HG03354 (cell line): ENCODE measurements around the gene SRC.
"Not testable (repeated sequence)": the region's sequence is repeated elsewhere in the genome, so short reads cannot be mapped to it uniquely, and the experiment has no call there.

Source experiments
- ATAC-seq: cut with Tn5 transposase; IDR thresholded peaks from one replicate; pipeline ENCODE4 v1.9.1; 2021; ENCODE audit warnings: mild to moderate bottlenecking; ENCODE audit not compliant: unreplicated experiment, poor library complexity, severe bottlenecking

SRC gene

GRCh38 chr20:37333848-37334318, 12.1 kb upstream of the SRC start:
- no peak for ATAC-seq

- ATAC-seq = no peak
Measured at GRCh38 chr20:37334450-37334849, 11.5 kb upstream of the SRC start.

- peak; percentile 23 for ATAC-seq
Measured at GRCh38 chr20:37335642-37336368, 10.1 kb upstream of the SRC start.

GRCh38 chr20:37336369-37337207, 9.4 kb upstream of the SRC start:
- peak; percentile 68 for ATAC-seq

GRCh38 chr20:37337208-37337991, 8.5 kb upstream of the SRC start:
- ATAC-seq = peak; percentile 33

GRCh38 chr20:37338380-37338779, 7.6 kb upstream of the SRC start:
- not testable (repeated sequence) for ATAC-seq

GRCh38 chr20:37339208-37339607, 6.7 kb upstream of the SRC start:
- ATAC-seq = no peak

GRCh38 chr20:37339764-37340109, 6.2 kb upstream of the SRC start:
- ATAC-seq = not testable (repeated sequence)

GRCh38 chr20:37340998-37341397, 4.9 kb upstream of the SRC start:
- no peak for ATAC-seq

GRCh38 chr20:37341632-37342031, 4.3 kb upstream of the SRC start:
- ATAC-seq = no peak

- ATAC-seq = no peak
Measured at GRCh38 chr20:37342231-37343177, 3.4 kb upstream of the SRC start.

GRCh38 chr20:37343212-37343993, 2.5 kb upstream of the SRC start:
- ATAC-seq = no peak

GRCh38 chr20:37343994-37344355, 2.0 kb upstream of the SRC start:
- ATAC-seq = no peak

- ATAC-seq = no peak
Measured at GRCh38 chr20:37344506-37345338, 1.2 kb upstream of the SRC start.

- ATAC-seq = no peak
Measured at GRCh38 chr20:37346236-37346534, 245 bp downstream of the SRC start.

GRCh38 chr20:37346535-37347346, 801 bp downstream of the SRC start:
- no peak for ATAC-seq

- ATAC-seq = no peak
Measured at GRCh38 chr20:37347347-37347823, 1.4 kb downstream of the SRC start.
